PC-3 (cell line): ENCODE results near the gene SH3BP1. TPM values are rescaled to one million over a fixed set of nuclear protein-coding genes. Genes with fewer than 3 reads are reported as not detected.

ENCODE experiments used
- ATAC-seq: fragments of 200-7000 bp; cut with Tn5 transposase; 2 replicates; pipeline ENCODE4 v1.9.1; 2020; ENCODE audit warnings: mild to moderate bottlenecking, moderate library complexity
- BruUV-seq: library from RNA; stranded (reverse); fragments of 400-500 nt; replicated peaks from 2 replicates; lab custom pipeline; 2021; lab: Mats Ljungman, UMichigan
- CTCF ChIA-PET: fragments of 300-600 bp; sonication (Branson Sonifier 250); formaldehyde crosslinking; loops from one replicate; lab custom pipeline; 2022; ENCODE audit warnings: antibody characterized with exemption; lab: Charles Lee
- POLR2A ChIA-PET: fragments of 300-600 bp; sonication (Branson Sonifier 250); formaldehyde crosslinking; loops from one replicate; lab custom pipeline; 2022; ENCODE audit warnings: antibody characterized with exemption; ENCODE audit not compliant: unreplicated experiment; lab: Charles Lee
- DNase-seq: peaks from one replicate; pipeline ENCODE4 v3.0.0-alpha.2; 2015
- H2AFZ ChIP-seq: fragments of 300-600 bp; sonication (generic); 2 replicates; pipeline ENCODE4 v1.6.0; 2016; ENCODE audit warnings: antibody characterized with exemption, low read length
- H3F3A ChIP-seq: fragments of 300-600 bp; sonication (generic); one replicate; pipeline ENCODE4 v1.6.0; 2017; ENCODE audit warnings: antibody characterized with exemption, low read length, control low read depth, mild to moderate bottlenecking; ENCODE audit not compliant: unreplicated experiment
- H3K27ac ChIP-seq: fragments of 300-600 bp; sonication (generic); 2 replicates; pipeline ENCODE4 v1.5.1; 2016; ENCODE audit warnings: mild to moderate bottlenecking, low read length
- H3K27me3 ChIP-seq: fragments of 300-600 bp; sonication (generic); 2 replicates; pipeline ENCODE4 v1.6.1; 2016; ENCODE audit warnings: low read length, mixed read lengths
- H3K36me3 ChIP-seq: fragments of 300-600 bp; sonication (generic); 2 replicates; pipeline ENCODE4 v1.6.1; 2016; ENCODE audit warnings: low read depth, mixed run types, low read length, mixed read lengths
- H3K4me1 ChIP-seq: fragments of 300-600 bp; sonication (generic); 2 replicates; pipeline ENCODE4 v1.5.1; 2016; ENCODE audit warnings: low read length; ENCODE audit not compliant: insufficient read depth
- H3K4me2 ChIP-seq: fragments of 300-600 bp; sonication (generic); 2 replicates; pipeline ENCODE4 v1.6.0; 2016; ENCODE audit warnings: low read length
- H3K4me3 ChIP-seq: fragments of 300-600 bp; sonication (generic); 2 replicates; pipeline ENCODE4 v1.5.1; 2016; ENCODE audit warnings: mild to moderate bottlenecking, low read length, mixed read lengths
- H3K79me2 ChIP-seq: fragments of 300-600 bp; sonication (generic); 2 replicates; pipeline ENCODE4 v1.6.1; 2017; ENCODE audit warnings: low read length, mixed read lengths
- H3K9ac ChIP-seq: fragments of 300-600 bp; sonication (generic); 2 replicates; pipeline ENCODE4 v1.6.0; 2016; ENCODE audit warnings: mild to moderate bottlenecking, low read length
- H3K9me2 ChIP-seq: fragments of 300-600 bp; sonication (generic); replicated peaks from 2 replicates; pipeline ENCODE4 v1.6.1; 2016; ENCODE audit warnings: mixed run types, low read length, mixed read lengths
- H3K9me3 ChIP-seq: fragments of 300-600 bp; sonication (generic); 2 replicates; pipeline ENCODE4 v1.6.1; 2016; ENCODE audit warnings: low read length, mixed read lengths
- H4K20me1 ChIP-seq: fragments of 300-600 bp; sonication (generic); 2 replicates; pipeline ENCODE4 v1.6.1; 2016; ENCODE audit warnings: low read length, mixed read lengths
- CTCF ChIP-seq: fragments of 300-600 bp; sonication (generic); conservative IDR thresholded peaks from 2 replicates; pipeline ENCODE4 v1.5.1; 2017; ENCODE audit warnings: antibody characterized with exemption, low read depth, mild to moderate bottlenecking, low read length
- EZH2 ChIP-seq: fragments of 300-600 bp; sonication (generic); IDR thresholded peaks from one replicate; pipeline ENCODE4 v1.6.1; 2017; ENCODE audit warnings: antibody characterized with exemption, mild to moderate bottlenecking, low read length; ENCODE audit not compliant: unreplicated experiment
- EZH2phosphoT487 ChIP-seq: fragments of 300-600 bp; sonication (generic); IDR thresholded peaks from 2 replicates; pipeline ENCODE4 v1.6.1; 2018; ENCODE audit warnings: mild to moderate bottlenecking, antibody characterized with exemption, low read length, borderline replicate concordance
- intact Hi-C: fragments of 100-400 bp; cut with micrococcal nuclease; formaldehyde crosslinking; loops from 2 replicates; pipeline ENCODE4 v1.9.0; 2023
- total RNA-seq: library from RNA; depleted of rRNA; stranded (reverse); fragments of >200 nt; gene quantifications from 2 replicates; pipeline ENCODE4 v1.2.3, GENCODE V29; 2014

The SH3BP1 gene
- total RNA-seq, 1 experiment from 2014 or later, result 18.0 TPM

GRCh38 chr22:37616201-37617083, 23.0 kb upstream of the SH3BP1 start:
- intact Hi-C loops, result no loop called here

GRCh38 chr22:37617431-37617830, 22.0 kb upstream of the SH3BP1 start:
- ChIA-PET CTCF (no interaction called here), POLR2A (no interaction called here)
- no peak overlapping the region for H3K4me2 ChIP-seq
- intact Hi-C loops, result no loop called here
- no peaks in the 10 kb centered on the region for H3K27me3 ChIP-seq
- H3K9me3 ChIP-seq, result no peaks in the 10 kb centered on the region
- no peak overlapping the region for H3K27ac ChIP-seq
- no peaks in the 10 kb centered on the region for H3K9me2 ChIP-seq
- no peaks in the 10 kb centered on the region for H3K79me2 ChIP-seq
- no peaks in the 10 kb centered on the region for H4K20me1 ChIP-seq
- DNase-seq (no peak), ATAC-seq (no peak)
- H3K4me1 ChIP-seq, result no peaks in the 10 kb centered on the region
- TF ChIP-seq CTCF (no peak), EZH2phosphoT487 (no peak), EZH2 (no peak)
- BruUV-seq, result TSS peak; percentile 28
- no peaks in the 10 kb centered on the region for H3F3A ChIP-seq
- H3K36me3 ChIP-seq, result no peaks in the 10 kb centered on the region
- H3K9ac ChIP-seq, result no peak overlapping the region
- no peak overlapping the region for H3K4me3 ChIP-seq
- H2AFZ ChIP-seq, result no peak overlapping the region

More at GRCh38 chr22:37616201-37617083, 23.0 kb upstream of the SH3BP1 start:
- ChIA-PET POLR2A (interaction anchor here (0.6 kb wide), 1 partner anchor 105 kb away, joined by 3 read pairs; no protein-coding TSS in a partner anchor), CTCF (no interaction called here)
- H3F3A ChIP-seq, result no peaks in the 10 kb centered on the region
- TF ChIP-seq CTCF (no peak), EZH2 (no peak)
- ATAC-seq (no peak), DNase-seq (no peak)
- no peaks in the 10 kb centered on the region for H3K36me3 ChIP-seq
- no TSS peak for BruUV-seq
- H3K4me3 ChIP-seq, result no peak overlapping the region
- H3K27me3 ChIP-seq, result no peaks in the 10 kb centered on the region
- no peaks in the 10 kb centered on the region for H4K20me1 ChIP-seq
- H3K4me2 ChIP-seq, result no peak overlapping the region
- peaks cover 1% of the 10 kb centered on the region; the same call in 1 of the 2 replicates for H3K79me2 ChIP-seq
- H3K9me3 ChIP-seq, result no peaks in the 10 kb centered on the region
- H3K9ac ChIP-seq, result no peak overlapping the region
- H3K9me2 ChIP-seq, result no peaks in the 10 kb centered on the region
- H2AFZ ChIP-seq, result no peak overlapping the region
- no peaks in the 10 kb centered on the region for H3K4me1 ChIP-seq
- no peak overlapping the region for H3K27ac ChIP-seq

- Histone ChIP-seq H3K9me2 (no peaks in the 10 kb centered on the region), H3K4me3 (no peak overlapping the region), H3K27me3 (no peaks in the 10 kb centered on the region), H3K36me3 (no peaks in the 10 kb centered on the region), H3K27ac (no peak overlapping the region), H3K79me2 (no peaks in the 10 kb centered on the region), H3K9ac (no peak overlapping the region), H3K4me2 (no peak overlapping the region), H3K9me3 (no peaks in the 10 kb centered on the region), H4K20me1 (no peaks in the 10 kb centered on the region), H2AFZ (no peak overlapping the region), H3K4me1 (no peaks in the 10 kb centered on the region), H3F3A (no peaks in the 10 kb centered on the region)
- TF ChIP-seq CTCF (no peak), EZH2 (no peak), EZH2phosphoT487 (no peak)
- ChIA-PET CTCF (no interaction called here), POLR2A (interaction anchor here (0.7 kb wide), 1 partner anchor 59 kb away, joined by 4 read pairs; no protein-coding TSS in a partner anchor)
- ATAC-seq, result no peak
- BruUV-seq, result no TSS peak
- no peak for DNase-seq
- intact Hi-C loops, result no loop called here
Observed at GRCh38 chr22:37618072-37618656, 21.3 kb upstream of the SH3BP1 start.
